HepG2 (cell line): ENCODE results near the gene PLCB1. TPM values are rescaled to one million over a fixed set of nuclear protein-coding genes. Genes with fewer than 3 reads are reported as not detected.

Source experiments
- ASH2L ChIP-seq: fragments of 300-600, 200-600 bp; sonication (generic); IDR thresholded peaks from 2 replicates; pipeline ENCODE4 v1.7.0; 2017; ENCODE audit warnings: low read depth, mild to moderate bottlenecking, moderate library complexity, mixed read lengths, low read length; ENCODE audit not compliant: insufficient read length
- MNT ChIP-seq: fragments of 450-650 bp; IDR thresholded peaks from 2 replicates; pipeline ENCODE4 v1.6.1; 2016
- PHF8 ChIP-seq: sonication (generic); formaldehyde crosslinking; IDR thresholded peaks from 2 replicates; pipeline ENCODE4 v1.5.0; 2020; ENCODE audit warnings: missing genetic modification reagents
- TGIF2 ChIP-seq: IDR thresholded peaks from 2 replicates; pipeline ENCODE4 v1.6.1; 2016; ENCODE audit warnings: control low read depth, missing compliant biosample characterization
- ZBTB40 ChIP-seq, 2 experiments: fragments of 450-650 bp in 1 of 2; sonication (generic) in 1 of 2; formaldehyde crosslinking in 1 of 2; IDR thresholded peaks; 2 replicates each; pipeline versions ENCODE4 v1.6.1 to v1.8.0; 2016 to 2022; ENCODE audit warnings: antibody characterized with exemption in 1 of 2, mild to moderate bottlenecking in 1 of 2, missing genetic modification reagents in 1 of 2
- ZBTB7A ChIP-seq: sonication (generic); formaldehyde crosslinking; IDR thresholded peaks from 2 replicates; pipeline ENCODE4 v1.8.0; 2022; ENCODE audit warnings: mild to moderate bottlenecking, missing genetic modification reagents
- ZBTB8A ChIP-seq: sonication (generic); formaldehyde crosslinking; IDR thresholded peaks from 2 replicates; pipeline ENCODE4 v1.4.0; 2020; ENCODE audit warnings: mild to moderate bottlenecking, low read depth, missing genetic modification reagents, borderline replicate concordance
- ZKSCAN8 ChIP-seq: IDR thresholded peaks from 2 replicates; pipeline ENCODE4 v1.6.1; 2016; ENCODE audit warnings: borderline replicate concordance, missing genetic modification reagents, missing compliant biosample characterization
- ZNF414 ChIP-seq: sonication (generic); formaldehyde crosslinking; IDR thresholded peaks from 2 replicates; pipeline ENCODE4 v1.5.0; 2020; ENCODE audit warnings: missing genetic modification reagents
- polyA plus RNA-seq, 8 experiments: library from polyadenylated mRNA; depleted of rRNA in 3 of 8; stranded (reverse) in 7 of 8; unstranded in 1 of 8; fragments of >200 nt; fragmentation: Illumina TruSeq in 4 of 8; extraction: Trizol in 4 of 8; gene quantifications; 2 replicates each; pipeline versions ENCODE4 v1.2.1 to v1.2.3, GENCODE V29; 2011 to 2016; ENCODE audit warnings: low read depth in 4 of 8, missing spikeins in 1 of 8, mixed read lengths in 1 of 8; ENCODE audit not compliant: insufficient read depth in 1 of 8
- total RNA-seq, 5 experiments: library from RNA; depleted of rRNA; stranded (reverse); fragments of >200 nt; fragmentation: Illumina TruSeq; extraction: Trizol; gene quantifications; 2 replicates each; pipeline ENCODE4 v1.2.3, GENCODE V29; 2016; ENCODE audit warnings: low read depth in 1 of 5

Gene PLCB1
- total and polyA plus RNA-seq, 2 of the 13 experiments (the other 11 are each of a cell fraction or from before 2014, with no cell fraction given) = 42.4 to 55.9 TPM

- TF ChIP-seq ZKSCAN8 (CRISPR knock-in tag) (no peak), MNT (no peak), ZBTB40 (IDR thresholded peaks at IDR 0.05) (no peak), ZBTB40 (CRISPR knock-in tag; IDR thresholded peaks at IDR 0.05) (peak; percentile 16; the same call in 1 of the 2 replicates), ZBTB8A (CRISPR knock-in tag) (peak; percentile 45; the same call in 1 of the 2 replicates), TGIF2 (CRISPR knock-in tag) (no peak), PHF8 (CRISPR knock-in tag) (peak; percentile 27), ASH2L (peak; percentile 8), ZBTB7A (peak; percentile 66; the same call in 1 of the 2 replicates), ZNF414 (CRISPR knock-in tag) (no peak)
Measured at GRCh38 chr20:8132484-8133309, 631 bp downstream of the PLCB1 start (continued).
